HEK293 (cell line): ENCODE results near the gene DUSP22.

ENCODE experiments used
- CTCF ChIA-PET: fragments of 350-600 bp; formaldehyde crosslinking; extraction: SDS; loops from one replicate; lab custom pipeline; 2021; ENCODE audit warnings: antibody characterized with exemption; lab: Yijun Ruan, JAX
- POLR2A ChIA-PET: fragments of 300-600 bp; formaldehyde crosslinking; extraction: SDS; loops from one replicate; lab custom pipeline; 2020; ENCODE audit warnings: antibody characterized with exemption, inconsistent platforms; lab: Yijun Ruan, JAX
- H3K27ac ChIP-seq: fragments of 200-500 bp; sonication (Bioruptor generic); 2 replicates; pipeline ENCODE4 v1.5.1; 2014; ENCODE audit warnings: low read depth, low read length, control low read depth, inconsistent platforms; ENCODE audit errors: extremely low read depth
- H3K36me3 ChIP-seq, 2 experiments: fragments of 200-500 bp in 1 of 2; sonication (Bioruptor generic) in 1 of 2; 1 replicate in 1 of 2; 2 replicates in 1 of 2; pipeline ENCODE4 v1.5.1; 2014 to 2017; ENCODE audit warnings: inconsistent platforms in 2 of 2, low read length in 2 of 2; ENCODE audit not compliant: control insufficient read depth in 2 of 2, insufficient read depth in 1 of 2
- H3K4me1 ChIP-seq: fragments of 200-500 bp; sonication (Bioruptor generic); 2 replicates; pipeline ENCODE4 v1.5.1; 2014; ENCODE audit warnings: mild to moderate bottlenecking, low read length, inconsistent platforms; ENCODE audit not compliant: control insufficient read depth, insufficient read depth
- H3K4me3 ChIP-seq: 2 replicates; pipeline ENCODE4 v1.5.1; 2011; ENCODE audit warnings: low read depth, mild to moderate bottlenecking, control low read depth, low read length, moderate library complexity
- H3K9me3 ChIP-seq: fragments of 200-500 bp; sonication (Bioruptor generic); 2 replicates; pipeline ENCODE4 v1.5.1; 2014; ENCODE audit warnings: low read depth, low read length, inconsistent platforms; ENCODE audit not compliant: control insufficient read depth, insufficient read depth
- EGR2 ChIP-seq: fragments of 450-650 bp; formaldehyde crosslinking; IDR thresholded peaks from 2 replicates; pipeline ENCODE4 v1.5.1; 2016; ENCODE audit warnings: low read depth, missing biosample characterization, missing genetic modification characterization
- GLI4 ChIP-seq: fragments of 450-650 bp; formaldehyde crosslinking; IDR thresholded peaks from 2 replicates; pipeline ENCODE4 v1.5.1; 2016; ENCODE audit warnings: missing biosample characterization, missing genetic modification characterization
- KLF10 ChIP-seq: fragments of 450-650 bp; IDR thresholded peaks from 2 replicates; pipeline ENCODE4 v1.5.1; 2018; ENCODE audit warnings: missing biosample characterization, mild to moderate bottlenecking, missing genetic modification characterization
- PATZ1 ChIP-seq: fragments of 450-650 bp; formaldehyde crosslinking; IDR thresholded peaks from 2 replicates; pipeline ENCODE4 v1.5.1; 2016; ENCODE audit warnings: missing biosample characterization, missing genetic modification characterization
- PBX3 ChIP-seq: sonication (generic); formaldehyde crosslinking; IDR thresholded peaks from 2 replicates; pipeline ENCODE4 v1.8.1; 2022; ENCODE audit warnings: mild to moderate bottlenecking, moderate library complexity, missing genetic modification reagents
- PRDM2 ChIP-seq: fragments of 450-650 bp; formaldehyde crosslinking; IDR thresholded peaks from 2 replicates; pipeline ENCODE4 v1.5.1; 2016; ENCODE audit warnings: missing biosample characterization, missing genetic modification characterization, borderline replicate concordance
- ZBTB1 ChIP-seq: fragments of 450-650 bp; formaldehyde crosslinking; IDR thresholded peaks from 2 replicates; pipeline ENCODE4 v1.5.1; 2016; ENCODE audit warnings: missing biosample characterization, missing genetic modification characterization
- ZFP41 ChIP-seq: fragments of 450-650 bp; formaldehyde crosslinking; IDR thresholded peaks from 2 replicates; pipeline ENCODE4 v1.5.1; 2016; ENCODE audit warnings: missing biosample characterization, missing genetic modification characterization, borderline replicate concordance
- ZFP69B ChIP-seq: fragments of 450-650 bp; formaldehyde crosslinking; IDR thresholded peaks from 2 replicates; pipeline ENCODE4 v1.5.1; 2016; ENCODE audit warnings: missing biosample characterization, missing genetic modification characterization
- ZNF132 ChIP-seq: fragments of 450-650 bp; formaldehyde crosslinking; IDR thresholded peaks from 2 replicates; pipeline ENCODE4 v1.5.1; 2017; ENCODE audit warnings: missing biosample characterization, missing genetic modification characterization, borderline replicate concordance
- ZNF2 ChIP-seq: fragments of 450-650 bp; formaldehyde crosslinking; IDR thresholded peaks from 2 replicates; pipeline ENCODE4 v1.5.1; 2016; ENCODE audit warnings: missing biosample characterization, missing genetic modification characterization
- ZNF211 ChIP-seq: fragments of 450-650 bp; formaldehyde crosslinking; IDR thresholded peaks from 2 replicates; pipeline ENCODE4 v1.5.1; 2016; ENCODE audit warnings: low read depth, missing biosample characterization, missing genetic modification characterization
- ZNF366 ChIP-seq: fragments of 450-650 bp; formaldehyde crosslinking; conservative IDR thresholded peaks from 2 replicates; pipeline ENCODE4 v1.5.1; 2016; ENCODE audit warnings: missing biosample characterization, missing genetic modification characterization
- ZNF394 ChIP-seq: fragments of 450-650 bp; formaldehyde crosslinking; IDR thresholded peaks from 2 replicates; pipeline ENCODE4 v1.5.1; 2016; ENCODE audit warnings: missing biosample characterization, missing genetic modification characterization, mild to moderate bottlenecking, moderate library complexity, borderline replicate concordance
- ZNF423 ChIP-seq: fragments of 450-650 bp; formaldehyde crosslinking; IDR thresholded peaks from 2 replicates; pipeline ENCODE4 v1.5.1; 2016; ENCODE audit warnings: missing biosample characterization, missing genetic modification characterization
- ZNF548 ChIP-seq: fragments of 450-650 bp; formaldehyde crosslinking; IDR thresholded peaks from 2 replicates; pipeline ENCODE4 v1.5.1; 2016; ENCODE audit warnings: missing biosample characterization, missing genetic modification characterization
- ZNF549 ChIP-seq: fragments of 450-650 bp; IDR thresholded peaks from 2 replicates; pipeline ENCODE4 v1.5.1; 2018; ENCODE audit warnings: missing biosample characterization, missing genetic modification characterization, mild to moderate bottlenecking, inconsistent platforms, moderate library complexity
- ZNF677 ChIP-seq: fragments of 450-650 bp; IDR thresholded peaks from 2 replicates; pipeline ENCODE4 v1.5.0; 2018; ENCODE audit warnings: missing biosample characterization, mild to moderate bottlenecking, missing genetic modification characterization, moderate library complexity
- ZNF777 ChIP-seq: fragments of 450-650 bp; formaldehyde crosslinking; IDR thresholded peaks from 2 replicates; pipeline ENCODE4 v1.5.1; 2017; ENCODE audit warnings: missing biosample characterization, missing genetic modification characterization, borderline replicate concordance

DUSP22 gene

GRCh38 chr6:340186-340955, 48.1 kb downstream of the DUSP22 start:
- H3K4me3 ChIP-seq = no peak overlapping the region
- no peaks in the 10 kb centered on the region for H3K9me3 ChIP-seq
- CTCF ChIA-PET = interaction anchor here (0.6 to 0.8 kb wide), 4 partner anchors 16 to 142 kb away, joined by 3 read pairs; no protein-coding TSS in a partner anchor
- H3K36me3 ChIP-seq = no peaks in the 10 kb centered on the region
- H3K27ac ChIP-seq = no peak overlapping the region
- no peak for TF ChIP-seq ZFP69B
- no peak for TF ChIP-seq PRDM2 (tag by site-specific recombination)
- no peak for TF ChIP-seq PBX3 (CRISPR knock-in tag)
- TF ChIP-seq ZFP41 (tag by site-specific recombination) = no peak
- TF ChIP-seq ZNF366 (tag by site-specific recombination) = no peak
- no peak for TF ChIP-seq ZNF677
- TF ChIP-seq EGR2 (tag by site-specific recombination) = no peak
- no peak for TF ChIP-seq ZNF423 (tag by site-specific recombination)
- no peak for TF ChIP-seq ZBTB1 (tag by site-specific recombination)
- TF ChIP-seq ZNF211 (tag by site-specific recombination) = no peak
- no peak for TF ChIP-seq ZNF548 (tag by site-specific recombination)
- no peak for TF ChIP-seq ZNF2 (tag by site-specific recombination)
- no peak for TF ChIP-seq PATZ1 (tag by site-specific recombination)
- no peak for TF ChIP-seq ZNF777 (tag by site-specific recombination)
- no peak for TF ChIP-seq ZNF394
- no peak for TF ChIP-seq ZNF132
- no peak for TF ChIP-seq KLF10 (tag by site-specific recombination)
- no peak for TF ChIP-seq ZNF549 (tag by site-specific recombination)
- TF ChIP-seq GLI4 (tag by site-specific recombination) = no peak
- TF ChIP-seq, all 188 proteins: peak for 0
- POLR2A ChIA-PET = no interaction called here
- H3K4me1 ChIP-seq = no peaks in the 10 kb centered on the region; the same call in 1 of the 2 replicates
